GM10847 (cell line): ENCODE results near the gene CD1E.

Experiments used
- POLR2A ChIP-seq: IDR thresholded peaks from 2 replicates; pipeline ENCODE4 v1.6.1; 2011; ENCODE audit not compliant: insufficient read length; ENCODE audit errors: extremely low read depth

The CD1E gene

GRCh38 chr1:158354255-158354654 is 561 bp downstream of the CD1E start:
- no peak for TF ChIP-seq POLR2A

- no peak for TF ChIP-seq POLR2A
Observed at GRCh38 chr1:158355773-158356285, 2.1 kb downstream of the CD1E start.

DNA sequence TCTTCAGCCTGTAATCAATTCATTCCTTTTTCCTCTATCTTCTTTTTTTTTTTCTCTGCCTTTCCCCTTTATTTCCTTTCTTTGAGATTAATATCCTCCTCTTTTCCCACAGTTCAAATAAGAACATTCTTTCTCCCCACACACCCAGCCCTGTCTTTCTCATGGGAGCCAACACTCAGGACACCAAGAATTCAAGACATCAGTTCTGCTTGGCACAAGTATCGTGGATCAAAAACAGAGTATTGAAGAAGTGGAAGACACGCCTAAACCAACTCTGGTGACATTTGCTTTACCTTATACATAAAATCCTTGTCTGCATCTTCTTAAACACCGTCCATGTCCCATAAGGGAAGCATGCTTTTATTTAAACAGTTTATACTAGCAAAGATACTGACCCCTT is 2.9 kb downstream of the CD1E start:
- TF ChIP-seq POLR2A: no peak

GRCh38 chr1:158357441-158357840 is 3.7 kb downstream of the CD1E start:
- no peak for TF ChIP-seq POLR2A

GRCh38 chr1:158362482-158362881 is 8.8 kb downstream of the CD1E start:
- no peak for TF ChIP-seq POLR2A

- no peak for TF ChIP-seq POLR2A
Observed at GRCh38 chr1:158362941-158363340, 9.2 kb downstream of the CD1E start.

- no peak for TF ChIP-seq POLR2A
Observed at GRCh38 chr1:158366783-158367182, 13.1 kb downstream of the CD1E start.

- no peak for TF ChIP-seq POLR2A
Observed at GRCh38 chr1:158371188-158371953, 17.7 kb downstream of the CD1E start.

DNA sequence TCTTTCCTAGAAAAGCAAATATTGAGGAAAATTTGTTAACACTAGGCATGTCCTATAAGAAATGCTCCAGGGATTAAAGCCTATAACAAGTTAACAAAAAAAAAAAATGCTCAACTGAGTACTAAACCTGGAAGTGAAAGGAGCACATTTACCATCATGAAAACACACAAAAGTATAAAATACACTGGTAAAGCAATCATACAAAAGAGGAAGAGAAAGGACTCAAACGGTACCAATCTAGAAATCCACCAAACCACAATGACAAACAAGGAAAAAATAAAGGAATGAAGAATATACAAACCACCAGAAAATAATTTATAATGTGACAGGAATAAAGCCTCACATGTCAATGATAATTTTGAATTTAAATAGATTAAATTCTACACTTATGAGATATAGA is 21.2 kb downstream of the CD1E start:
- no peak for TF ChIP-seq POLR2A

GRCh38 chr1:158390331-158390730 is 36.6 kb downstream of the CD1E start:
- no peak for TF ChIP-seq POLR2A

- no peak for TF ChIP-seq POLR2A
Observed at GRCh38 chr1:158391099-158391498, 37.4 kb downstream of the CD1E start.

DNA sequence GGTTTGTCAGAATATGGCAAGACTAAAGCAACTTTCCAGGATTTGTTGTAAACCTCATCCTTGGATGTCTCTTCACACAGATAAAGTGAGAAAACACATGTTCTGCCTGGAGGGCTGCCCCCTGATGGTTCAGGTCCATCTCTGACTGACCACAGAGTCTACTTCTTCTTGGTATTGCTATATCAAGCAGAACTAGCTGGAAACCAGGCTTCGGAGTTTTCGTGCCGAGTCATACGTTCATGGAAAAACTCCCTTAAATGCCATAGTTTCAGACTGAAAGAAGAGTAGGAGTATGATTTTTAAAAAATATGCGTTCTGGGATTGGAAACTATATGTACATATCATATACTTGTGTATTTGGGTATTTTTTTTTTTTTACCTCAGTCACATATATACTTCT is 39.8 kb downstream of the CD1E start:
- TF ChIP-seq POLR2A: no peak

GRCh38 chr1:158396646-158397045 is 43.0 kb downstream of the CD1E start:
- TF ChIP-seq POLR2A: no peak

DNA sequence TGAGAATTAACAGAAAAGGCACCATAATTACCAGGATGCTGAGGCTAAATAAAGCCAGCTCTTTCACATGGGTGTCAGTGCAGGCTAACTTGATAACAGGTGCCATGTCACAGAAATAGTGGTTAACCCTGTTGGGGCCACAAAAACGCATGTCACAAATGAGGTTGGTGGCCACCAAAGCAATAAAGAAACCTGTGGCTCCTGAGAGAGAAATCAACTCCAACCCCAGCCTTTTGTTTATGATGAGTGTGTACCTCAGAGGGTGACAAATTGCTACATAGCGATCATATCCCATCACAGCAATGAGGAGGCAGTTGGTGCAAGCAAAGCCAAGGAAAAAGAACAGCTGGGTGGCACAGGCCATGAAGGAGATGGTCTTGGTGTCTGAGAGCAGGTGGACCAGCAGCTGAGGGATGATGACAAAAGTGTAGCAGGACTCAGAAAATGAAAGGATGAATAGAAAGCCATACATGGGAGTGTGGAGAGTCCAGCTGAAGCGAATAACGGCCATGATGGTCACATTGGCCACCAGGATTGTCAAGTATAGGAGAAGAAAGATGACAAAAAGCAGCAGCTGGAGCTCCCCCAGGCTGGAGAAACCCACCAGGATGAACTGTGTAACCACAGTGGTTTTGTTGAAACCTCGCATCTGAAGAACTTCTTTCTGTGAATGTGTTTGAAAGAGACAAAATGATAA is 45.3 kb downstream of the CD1E start, which contains the start of gene OR10T2:
OR10T2 (minus strand) TSS at position 649 of the 697 bp plus-strand sequence; CDS start at position 649, 0 bp downstream.
- TF ChIP-seq POLR2A: no peak

GRCh38 chr1:158400871-158401270 is 47.2 kb downstream of the CD1E start:
- TF ChIP-seq POLR2A: no peak

DNA sequence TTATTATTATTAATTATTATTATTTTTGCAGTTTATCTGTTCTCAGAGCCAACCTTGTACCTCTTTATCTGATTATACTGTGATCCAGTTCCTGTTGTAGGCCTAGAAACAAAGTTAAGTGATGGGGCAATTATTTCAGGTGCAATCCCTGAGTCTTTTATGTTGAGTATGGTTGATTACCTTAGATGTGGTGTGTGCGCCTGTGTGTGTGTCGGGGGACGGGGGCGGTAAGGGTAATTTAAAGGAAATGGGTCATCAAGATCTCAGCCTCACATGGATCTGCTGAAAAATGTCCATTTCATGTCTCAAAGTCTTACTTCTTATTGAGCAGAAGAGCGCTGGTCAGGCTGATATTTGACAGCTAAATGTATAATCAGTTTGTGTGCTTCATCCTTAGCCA is 53.4 kb downstream of the CD1E start:
- no peak for TF ChIP-seq POLR2A
